HUES6 (cell line): ENCODE measurements around the gene PGAP2.
A peak's percentile ranks its signal among the peaks of the same experiment; 100 is the strongest.

Source experiments
- H3K27ac ChIP-seq: 2 replicates; pipeline ENCODE4 v1.7.0; 2013; ENCODE audit warnings: low read depth, mild to moderate bottlenecking, low read length, inconsistent platforms
- H3K27me3 ChIP-seq: 2 replicates; pipeline ENCODE4 v1.6.1; 2013; ENCODE audit warnings: low read length; ENCODE audit not compliant: control insufficient read depth, insufficient read depth
- H3K36me3 ChIP-seq: 2 replicates; pipeline ENCODE4 v1.6.1; 2013; ENCODE audit warnings: low read length; ENCODE audit not compliant: control insufficient read depth, insufficient read depth
- H3K4me1 ChIP-seq: 2 replicates; pipeline ENCODE4 v1.6.1; 2013; ENCODE audit warnings: low read length; ENCODE audit not compliant: control insufficient read depth, insufficient read depth
- H3K4me3 ChIP-seq: 2 replicates; pipeline ENCODE4 v1.5.1; 2013; ENCODE audit warnings: low read depth, low read length
- H3K9ac ChIP-seq: one replicate; pipeline ENCODE4 v1.6.1; 2013; ENCODE audit warnings: mild to moderate bottlenecking, low read length
- H3K9me3 ChIP-seq: 2 replicates; pipeline ENCODE4 v1.6.1; 2013; ENCODE audit warnings: low read depth, low read length; ENCODE audit not compliant: control insufficient read depth, insufficient read depth

PGAP2 gene

DNA sequence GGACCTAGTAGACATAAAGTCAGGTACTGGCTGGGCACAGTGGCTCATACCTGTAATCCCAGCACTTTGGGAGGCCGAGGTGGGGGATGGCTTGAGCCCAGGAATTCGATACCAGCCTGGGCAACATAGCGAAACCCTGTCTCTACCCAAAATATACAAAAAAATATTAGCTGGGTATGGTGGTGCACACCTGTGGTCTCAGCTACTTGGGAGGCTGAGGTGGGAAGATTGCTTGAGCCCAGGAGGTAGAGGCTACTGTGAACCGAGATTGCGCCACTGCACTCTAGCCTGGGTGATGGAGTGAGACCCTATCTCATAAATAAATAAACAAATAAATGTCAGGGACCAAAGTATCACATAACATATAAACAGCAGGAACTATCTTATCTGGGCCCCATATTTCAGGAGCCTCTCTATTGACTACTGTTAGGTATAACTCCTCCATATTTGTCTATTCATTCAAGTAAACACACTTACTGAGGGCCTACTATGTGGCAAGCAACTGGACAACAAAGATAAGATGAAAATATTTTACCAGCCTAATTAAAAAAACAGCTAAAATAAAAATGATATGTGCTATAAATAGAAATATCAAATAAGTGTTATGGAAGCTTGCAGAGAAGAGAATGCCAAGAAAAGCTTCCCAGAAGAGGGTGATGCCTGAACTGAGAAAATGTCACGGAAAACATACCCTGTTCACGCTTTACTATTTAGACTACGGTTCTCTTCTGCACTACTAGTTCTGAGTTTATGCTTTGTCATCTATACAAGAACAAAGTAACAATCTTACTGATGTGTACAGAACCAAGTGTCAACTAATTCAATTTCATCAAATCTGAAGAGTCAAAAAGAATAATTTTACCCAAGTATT is 13.0 kb upstream of the PGAP2 start:
- peaks cover 42% of the 10 kb centered on the region for H3K36me3 ChIP-seq
- H3K9ac ChIP-seq, result no peak overlapping the region

DNA sequence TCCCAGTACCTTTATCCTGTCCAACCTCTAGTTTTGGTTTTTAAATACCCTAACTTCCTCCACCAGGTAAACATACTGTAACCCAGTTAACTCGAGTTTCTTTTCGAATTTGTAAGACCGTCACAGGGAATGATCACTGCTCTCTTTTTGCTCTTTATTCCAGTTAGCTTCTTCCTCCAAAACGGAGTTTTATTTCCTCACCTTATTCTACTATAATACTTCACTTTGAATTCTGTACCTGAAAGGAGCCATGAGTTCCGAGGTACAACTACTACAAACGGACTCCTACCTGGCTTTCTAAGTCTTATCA is 12.4 kb upstream of the PGAP2 start:
- H3K9me3 ChIP-seq, result no peaks in the 10 kb centered on the region
- no peaks in the 10 kb centered on the region for H3K27me3 ChIP-seq
- peaks cover 38% of the 10 kb centered on the region for H3K36me3 ChIP-seq
- H3K27ac ChIP-seq, result no peak overlapping the region
- H3K4me3 ChIP-seq, result peak overlapping the region; percentile 100
- H3K9ac ChIP-seq, result no peak overlapping the region
- H3K4me1 ChIP-seq, result 0 out of 2 replicates have a peak, but pooled peaks cover 6% of the 10 kb centered on the region

More for the DNA sequence above, 13.0 kb upstream of the PGAP2 start:
- H3K4me3 ChIP-seq, result peak overlapping the region; percentile 100
- no peak overlapping the region for H3K27ac ChIP-seq
- no peaks in the 10 kb centered on the region for H3K9me3 ChIP-seq
- 0 out of 2 replicates have a peak, but pooled peaks cover 6% of the 10 kb centered on the region for H3K4me1 ChIP-seq
- H3K27me3 ChIP-seq, result no peaks in the 10 kb centered on the region

GRCh38 chr11:3796346-3796745 is 12.0 kb upstream of the PGAP2 start:
- H3K4me3 ChIP-seq, result peak overlapping the region; percentile 100
- no peaks in the 10 kb centered on the region for H3K9me3 ChIP-seq
- 0 out of 2 replicates have a peak, but pooled peaks cover 6% of the 10 kb centered on the region for H3K4me1 ChIP-seq
- peaks cover 35% of the 10 kb centered on the region for H3K36me3 ChIP-seq
- H3K27me3 ChIP-seq, result no peaks in the 10 kb centered on the region
- H3K27ac ChIP-seq, result no peak overlapping the region
- H3K9ac ChIP-seq, result peak overlapping the region; percentile 92

- peaks cover 31% of the 10 kb centered on the region for H3K36me3 ChIP-seq
- H3K4me1 ChIP-seq, result 0 out of 2 replicates have a peak, but pooled peaks cover 6% of the 10 kb centered on the region
- peak overlapping the region; percentile 94 for H3K27ac ChIP-seq
- no peaks in the 10 kb centered on the region for H3K27me3 ChIP-seq
- H3K9ac ChIP-seq, result peak overlapping the region; percentile 92
- H3K9me3 ChIP-seq, result no peaks in the 10 kb centered on the region
- peak overlapping the region; percentile 100 for H3K4me3 ChIP-seq
Observed at GRCh38 chr11:3796801-3797328, 11.5 kb upstream of the PGAP2 start.

- H3K4me1 ChIP-seq, result 0 out of 2 replicates have a peak, but pooled peaks cover 6% of the 10 kb centered on the region
- peaks cover 25% of the 10 kb centered on the region for H3K36me3 ChIP-seq
- peak within 1 kb of the TSS; percentile 92 for H3K9ac ChIP-seq
- no peaks in the 10 kb centered on the region for H3K9me3 ChIP-seq
- H3K27me3 ChIP-seq, result no peaks in the 10 kb centered on the region
- H3K27ac ChIP-seq, result peak within 1 kb of the TSS; percentile 94
- H3K4me3 ChIP-seq, result peak within 1 kb of the TSS; percentile 100
Observed at GRCh38 chr11:3797329-3798090, 10.8 kb upstream of the PGAP2 start, which contains the start of gene NUP98. Gene NUP98, minus strand, starts transcription at chr11:3797554. Its CDS starts 15,437 bp downstream, at chr11:3782117.

GRCh38 chr11:3799143-3799542 is 9.2 kb upstream of the PGAP2 start:
- no peak overlapping the region for H3K4me3 ChIP-seq
- H3K4me1 ChIP-seq, result 0 out of 2 replicates have a peak, but pooled peaks cover 6% of the 10 kb centered on the region
- H3K27me3 ChIP-seq, result no peaks in the 10 kb centered on the region
- no peaks in the 10 kb centered on the region for H3K9me3 ChIP-seq
- peaks cover 9% of the 10 kb centered on the region for H3K36me3 ChIP-seq
- H3K27ac ChIP-seq, result no peak overlapping the region
- no peak overlapping the region for H3K9ac ChIP-seq

- no peaks in the 10 kb centered on the region for H3K27me3 ChIP-seq
- H3K4me1 ChIP-seq, result 0 out of 2 replicates have a peak, but pooled peaks cover 6% of the 10 kb centered on the region
- H3K36me3 ChIP-seq, result peaks cover 3% of the 10 kb centered on the region
- no peak overlapping the region for H3K27ac ChIP-seq
- H3K9ac ChIP-seq, result no peak overlapping the region
- H3K9me3 ChIP-seq, result no peaks in the 10 kb centered on the region
- H3K4me3 ChIP-seq, result no peak overlapping the region
Observed at GRCh38 chr11:3799873-3800272, 8.5 kb upstream of the PGAP2 start.

DNA sequence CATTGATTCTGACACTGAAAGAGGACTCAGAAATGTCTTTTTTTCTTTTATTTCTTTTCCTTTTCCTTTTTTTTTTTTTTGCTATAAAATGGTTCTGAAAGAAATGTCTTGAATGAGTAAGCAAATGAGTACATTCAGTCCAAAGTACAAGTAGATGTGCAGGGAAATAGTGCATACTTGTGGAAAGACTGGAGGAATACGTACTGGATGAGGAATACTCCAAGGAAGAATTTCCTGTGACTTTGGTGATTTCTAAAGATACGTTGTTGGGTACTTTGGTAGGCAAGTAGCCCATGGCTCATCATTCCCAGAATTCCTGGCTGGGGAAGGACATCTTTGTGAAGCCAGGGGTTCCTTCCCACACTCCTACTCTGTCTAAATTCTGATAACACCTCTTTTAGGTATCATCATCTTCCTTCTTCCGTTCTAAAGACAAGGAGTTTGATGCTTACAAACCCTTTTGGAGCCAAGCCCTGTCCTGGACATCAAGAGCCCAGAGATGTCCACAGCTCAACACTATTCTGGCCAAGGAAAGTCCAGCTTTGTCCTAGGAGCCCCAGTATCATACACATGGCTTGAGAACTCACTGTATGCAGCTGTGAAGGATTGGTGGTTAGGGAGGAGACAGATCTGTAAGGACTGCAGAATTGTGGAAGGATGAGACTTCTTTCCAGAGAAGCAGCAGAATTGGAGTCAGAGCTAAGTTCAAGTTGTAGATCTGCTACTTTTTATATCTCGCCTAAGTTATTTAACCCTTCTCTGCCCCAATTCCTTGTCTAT is 6.2 kb upstream of the PGAP2 start:
- Histone ChIP-seq H3K36me3 (no peaks in the 10 kb centered on the region), H3K27ac (no peak overlapping the region)

GRCh38 chr11:3803726-3804495 is 4.4 kb upstream of the PGAP2 start:
- Histone ChIP-seq H3K27ac (no peak overlapping the region), H3K9ac (no peak overlapping the region), H3K9me3 (no peaks in the 10 kb centered on the region)

More for the DNA sequence above, 6.2 kb upstream of the PGAP2 start:
- no peak overlapping the region for H3K4me3 ChIP-seq
- no peaks in the 10 kb centered on the region for H3K9me3 ChIP-seq
- no peak overlapping the region for H3K9ac ChIP-seq
- H3K4me1 ChIP-seq, result no peaks in the 10 kb centered on the region
- H3K27me3 ChIP-seq, result no peaks in the 10 kb centered on the region

More at GRCh38 chr11:3803726-3804495, 4.4 kb upstream of the PGAP2 start:
- H3K4me1 ChIP-seq, result peaks cover 3% of the 10 kb centered on the region; the same call in 1 of the 2 replicates
- no peak overlapping the region for H3K4me3 ChIP-seq
- no peaks in the 10 kb centered on the region for H3K27me3 ChIP-seq
- H3K36me3 ChIP-seq, result no peaks in the 10 kb centered on the region
